ENCODE measurements around the gene LAMA1. TPM values are rescaled to one million over a fixed set of nuclear protein-coding genes. Genes with fewer than 3 reads are reported as not detected.

LAMA1 gene
- total RNA-seq, 1 experiment from 2014 or later: not detected

- H3K4me3 ChIP-seq (ENCODE audit: low read depth, low read length, poor library complexity, severe bottlenecking): no peak overlapping the region
- no peaks in the 10 kb centered on the region for H3K27me3 ChIP-seq (replicated peaks; ENCODE audit: insufficient read depth, low read depth, low read length, poor library complexity)
- TF ChIP-seq EZH2 (IDR thresholded peaks at IDR 0.05; ENCODE audit: borderline replicate concordance, low read depth, low read length, poor library complexity, severe bottlenecking): no peak
- no peak for TF ChIP-seq CTCF (conservative IDR thresholded peaks at IDR 0.05; ENCODE audit: low read depth, low read length)
- ChIA-PET CTCF (no interaction called here), POLR2A (ENCODE audit: low non-redundant PET) (no interaction called here)
- H3K9me3 ChIP-seq (ENCODE audit: low read depth, low read length, poor library complexity, severe bottlenecking): peaks cover 19% of the 10 kb centered on the region
- no peak for DNase-seq (ENCODE audit: low spot score)
- no peak overlapping the region for H3K27ac ChIP-seq (ENCODE audit: low read depth, low read length, poor library complexity, severe bottlenecking)
- no peaks in the 10 kb centered on the region for H3K4me1 ChIP-seq (ENCODE audit: insufficient read depth, low read length, poor library complexity, severe bottlenecking)
- no peaks in the 10 kb centered on the region for H3K36me3 ChIP-seq (ENCODE audit: insufficient read depth, low read length, poor library complexity, severe bottlenecking)
- no TSS peak for BruUV-seq (replicated peaks)
- intact Hi-C loops (cut with micrococcal nuclease; ENCODE audit: unreplicated experiment): no loop called here
These were observed 48.6 kb downstream of the LAMA1 start for GRCh38 chr18:7068871-7069590.

- Histone ChIP-seq H3K4me1 (ENCODE audit: insufficient read depth, low read length, poor library complexity, severe bottlenecking) (no peaks in the 10 kb centered on the region), H3K27me3 (replicated peaks; ENCODE audit: insufficient read depth, low read depth, low read length, poor library complexity) (no peaks in the 10 kb centered on the region), H3K27ac (ENCODE audit: low read depth, low read length, poor library complexity, severe bottlenecking) (no peak overlapping the region), H3K4me3 (ENCODE audit: low read depth, low read length, poor library complexity, severe bottlenecking) (no peak overlapping the region), H3K36me3 (ENCODE audit: insufficient read depth, low read length, poor library complexity, severe bottlenecking) (no peaks in the 10 kb centered on the region), H3K9me3 (ENCODE audit: low read depth, low read length, poor library complexity, severe bottlenecking) (peaks cover 26% of the 10 kb centered on the region)
- ChIA-PET CTCF (no interaction called here), POLR2A (ENCODE audit: low non-redundant PET) (no interaction called here)
- intact Hi-C loops (cut with micrococcal nuclease; ENCODE audit: unreplicated experiment): no loop called here
- no TSS peak for BruUV-seq (replicated peaks)
- TF ChIP-seq CTCF (conservative IDR thresholded peaks at IDR 0.05; ENCODE audit: low read depth, low read length): no peak
- no peak for TF ChIP-seq EZH2 (IDR thresholded peaks at IDR 0.05; ENCODE audit: borderline replicate concordance, low read depth, low read length, poor library complexity, severe bottlenecking)
- DNase-seq (ENCODE audit: low spot score): no peak
These were observed 50.5 kb downstream of the LAMA1 start for GRCh38 chr18:7066965-7067555.

- ChIA-PET CTCF (no interaction called here), POLR2A (ENCODE audit: low non-redundant PET) (no interaction called here)
- no peak for DNase-seq (ENCODE audit: low spot score)
- H3K27me3 ChIP-seq (replicated peaks; ENCODE audit: insufficient read depth, low read depth, low read length, poor library complexity): no peaks in the 10 kb centered on the region
- no peaks in the 10 kb centered on the region for H3K4me1 ChIP-seq (ENCODE audit: insufficient read depth, low read length, poor library complexity, severe bottlenecking)
- H3K36me3 ChIP-seq (ENCODE audit: insufficient read depth, low read length, poor library complexity, severe bottlenecking): no peaks in the 10 kb centered on the region
- peaks cover 32% of the 10 kb centered on the region for H3K9me3 ChIP-seq (ENCODE audit: low read depth, low read length, poor library complexity, severe bottlenecking)
- no peak overlapping the region for H3K4me3 ChIP-seq (ENCODE audit: low read depth, low read length, poor library complexity, severe bottlenecking)
- TF ChIP-seq EZH2 (IDR thresholded peaks at IDR 0.05; ENCODE audit: borderline replicate concordance, low read depth, low read length, poor library complexity, severe bottlenecking) (no peak), CTCF (conservative IDR thresholded peaks at IDR 0.05; ENCODE audit: low read depth, low read length) (no peak)
- no peak overlapping the region for H3K27ac ChIP-seq (ENCODE audit: low read depth, low read length, poor library complexity, severe bottlenecking)
- no TSS peak for BruUV-seq (replicated peaks)
- intact Hi-C loops (cut with micrococcal nuclease; ENCODE audit: unreplicated experiment): no loop called here
These were observed 51.9 kb downstream of the LAMA1 start for GRCh38 chr18:7065736-7066135.
